Pancreas (tissue), 8 donors: Measurements from ENCODE around the gene RFC1. TPM values are rescaled to one million over a fixed set of nuclear protein-coding genes. Genes with fewer than 3 reads are reported as not detected.

Source experiments
- microRNA-seq, 2 donors: library from miRNA; unstranded; fragments of <30 nt; microRNA quantifications; one replicate each; pipeline versions ENCODE4 to v1.1.0, GENCODE V29; 2019 to 2020
- polyA plus RNA-seq, 2 donors: library from polyadenylated mRNA; stranded (reverse); fragments of 200-250 nt; gene quantifications; one replicate each; pipeline ENCODE4 v1.2.3, GENCODE V29; 2013
- total RNA-seq, 6 donors: library from RNA; stranded (reverse); fragmentation: NEBNext Ultra II Directional in 4 of 6; extraction: Animal tissue kit (Norgen Biotek cat#: 25700) in 4 of 6; gene quantifications; one replicate each; pipeline versions ENCODE4 v1.2.1 to v1.2.4, GENCODE V29; 2021 to 2023
- donor health status: healthy with polysubstance abuse.
- donor health status: DM: no; HTN: no; CAD: no; lungs with moderate emphysema.
- donor health status: DM: no; HTN: no; CAD: no.
- donor health status: Bipolar disorder and iron deficiency.
- donor health status: DM: yes; HTN: yes; CAD: no.
- donor health status: DM: no; HTN: no; CAD: no.
- donor health status: DM: no; HTN: no; CAD: no.
- donor health status: DM: yes; HTN: yes; CAD: no.

The RFC1 gene
- total and polyA plus RNA-seq, 8 donors, result 9.1 to 53.1 (median 35.7) TPM

Small RNAs within 50 kb of the gene (microRNA-seq; reads per million reads assigned to microRNA genes)
- 0 to 0.29 reads per million in 2 donors for gene MIR5591

Other genes with a start within 250 kb of the RFC1 start
- 10 to 100 TPM in 5 of 6 donors, 1 to 10 TPM in 1; 6.3 to 21.6 (median 12.8) TPM for gene WDR19, start 183.8 kb downstream of the RFC1 start, total RNA-seq
- 10 to 100 TPM; 22.8 to 41.3 TPM for gene WDR19, start 183.8 kb downstream of the RFC1 start, polyA plus RNA-seq
- gene KLB, start 40.6 kb upstream of the RFC1 start, total RNA-seq, result 1 to 10 TPM; 1.2 to 4.6 (median 2.7) TPM
- 1 to 10 TPM in 1 of 2 donors, under 1 TPM in 1; 0.94 to 1.1 TPM for gene KLB, start 40.6 kb upstream of the RFC1 start, polyA plus RNA-seq
- 1,000 to 10,000 TPM in 5 of 6 donors, 100 to 1,000 TPM in 1; 952 to 1,393 (median 1,175) TPM for gene RPL9, start 92.6 kb upstream of the RFC1 start, total RNA-seq
- 1,000 to 10,000 TPM; 1,500 to 2,346 TPM for gene RPL9, start 92.6 kb upstream of the RFC1 start, polyA plus RNA-seq
- gene LIAS, start 92.7 kb upstream of the RFC1 start, total RNA-seq, result 10 to 100 TPM in 2 of 6 donors, 1 to 10 TPM in 4; 5.9 to 13.1 (median 8.5) TPM
- gene LIAS, start 92.7 kb upstream of the RFC1 start, polyA plus RNA-seq, result 10 to 100 TPM; 11.4 to 18.1 TPM
- 10 to 100 TPM; 16.0 to 84.8 (median 54.9) TPM for gene UGDH, start 161.1 kb upstream of the RFC1 start, total RNA-seq
- 1 to 10 TPM; 7.0 to 8.7 TPM for gene UGDH, start 161.1 kb upstream of the RFC1 start, polyA plus RNA-seq